ENCODE data around the gene DNAJC13. TPM values are rescaled to one million over a fixed set of nuclear protein-coding genes. Genes with fewer than 3 reads are reported as not detected.

The DNAJC13 gene
- total and polyA plus RNA-seq, 2 donors from 2014 or later, result 11.5 to 43.1 TPM

Other genes starting within 250 kb of the DNAJC13 start
- gene ACP3, start 100.1 kb upstream of the DNAJC13 start, total RNA-seq, result 67.8 TPM
- gene ACP3, start 100.1 kb upstream of the DNAJC13 start, polyA plus RNA-seq (ENCODE audit: insufficient read depth, low read depth, low replicate concordance), result 31.8 TPM
- 1.0 TPM for gene ACKR4, start 179.8 kb downstream of the DNAJC13 start, total RNA-seq
- 1.1 TPM for gene ACKR4, start 179.8 kb downstream of the DNAJC13 start, polyA plus RNA-seq (ENCODE audit: insufficient read depth, low read depth, low replicate concordance)
- gene ACAD11, start 242.3 kb downstream of the DNAJC13 start, total RNA-seq, result 21.4 TPM
- gene ACAD11, start 242.3 kb downstream of the DNAJC13 start, polyA plus RNA-seq (ENCODE audit: insufficient read depth, low read depth, low replicate concordance), result 47.7 TPM
- 45.1 TPM for gene UBA5, start 242.8 kb downstream of the DNAJC13 start, total RNA-seq
- gene UBA5, start 242.8 kb downstream of the DNAJC13 start, polyA plus RNA-seq (ENCODE audit: insufficient read depth, low read depth, low replicate concordance), result 32.1 TPM

Data from kidney (tissue), 2 donors.